Adrenal gland (tissue), 5 donors: ENCODE measurements around the gene SSPN.

Source experiments
- POLR2A ChIP-seq, 2 donors: fragments of 450-650 bp; IDR thresholded peaks; one replicate each; pipeline ENCODE4 v1.6.1; 2017; ENCODE audit warnings: antibody characterized with exemption in 2 of 2, mild to moderate bottlenecking in 2 of 2, moderate library complexity in 1 of 2
- TF ChIP-seq, protein P1 (sequence below), 6 experiments: fragments of 450-650 bp in 4 of 6; fragments of 200-600 bp in 2 of 6; sonication (generic) in 1 of 6; IDR thresholded peaks; 1 replicate in 5 of 6; 2 replicates in 1 of 6; pipeline versions ENCODE4 v1.5.1 to v1.8.0; 2016 to 2021; ENCODE audit warnings: antibody characterized with exemption in 6 of 6, mild to moderate bottlenecking in 2 of 6, moderate library complexity in 1 of 6
- donor health status: DM: no; HTN: no; CAD: no.

DNA sequence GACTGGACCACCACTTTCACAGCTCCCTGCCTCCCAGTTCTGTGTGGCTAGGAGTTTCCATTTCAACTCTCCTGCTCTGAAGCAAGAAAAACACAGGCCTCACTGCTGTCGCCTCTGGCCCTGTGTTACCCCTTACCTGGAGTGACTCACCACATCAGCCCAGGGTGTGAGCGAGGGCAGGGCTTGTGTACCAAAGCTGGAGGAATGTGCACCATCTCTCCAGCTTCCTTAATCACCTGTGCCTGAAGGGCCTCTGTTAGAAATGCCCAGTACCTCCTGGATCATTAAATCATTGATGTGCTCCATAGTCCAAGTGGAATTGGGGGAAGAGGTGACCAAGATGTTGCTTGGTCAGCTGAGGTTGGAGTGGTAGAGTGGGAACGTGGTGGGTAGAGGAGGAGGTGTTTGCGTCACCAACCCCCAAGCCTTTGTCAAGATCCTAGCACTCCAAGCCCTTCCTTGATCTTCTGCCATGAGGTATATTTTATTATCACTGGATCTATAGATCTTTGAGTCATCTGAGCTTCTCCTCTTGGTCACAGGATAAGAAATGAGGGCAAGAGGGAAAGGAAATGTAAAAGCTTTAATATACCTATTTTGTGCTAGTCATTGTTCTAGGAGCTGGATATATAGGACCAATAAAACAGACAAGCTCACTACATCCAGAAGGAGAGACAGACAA lies 51.3 kb downstream of the SSPN start:
- TF ChIP-seq, protein P1, sequence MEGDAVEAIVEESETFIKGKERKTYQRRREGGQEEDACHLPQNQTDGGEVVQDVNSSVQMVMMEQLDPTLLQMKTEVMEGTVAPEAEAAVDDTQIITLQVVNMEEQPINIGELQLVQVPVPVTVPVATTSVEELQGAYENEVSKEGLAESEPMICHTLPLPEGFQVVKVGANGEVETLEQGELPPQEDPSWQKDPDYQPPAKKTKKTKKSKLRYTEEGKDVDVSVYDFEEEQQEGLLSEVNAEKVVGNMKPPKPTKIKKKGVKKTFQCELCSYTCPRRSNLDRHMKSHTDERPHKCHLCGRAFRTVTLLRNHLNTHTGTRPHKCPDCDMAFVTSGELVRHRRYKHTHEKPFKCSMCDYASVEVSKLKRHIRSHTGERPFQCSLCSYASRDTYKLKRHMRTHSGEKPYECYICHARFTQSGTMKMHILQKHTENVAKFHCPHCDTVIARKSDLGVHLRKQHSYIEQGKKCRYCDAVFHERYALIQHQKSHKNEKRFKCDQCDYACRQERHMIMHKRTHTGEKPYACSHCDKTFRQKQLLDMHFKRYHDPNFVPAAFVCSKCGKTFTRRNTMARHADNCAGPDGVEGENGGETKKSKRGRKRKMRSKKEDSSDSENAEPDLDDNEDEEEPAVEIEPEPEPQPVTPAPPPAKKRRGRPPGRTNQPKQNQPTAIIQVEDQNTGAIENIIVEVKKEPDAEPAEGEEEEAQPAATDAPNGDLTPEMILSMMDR (IDR thresholded peaks at IDR 0.05), result no peak
- no peak for TF ChIP-seq POLR2A (IDR thresholded peaks at IDR 0.05)
